ENCODE results near the gene LRMDA. TPM values are rescaled to one million over a fixed set of nuclear protein-coding genes. Genes with fewer than 3 reads are reported as not detected.

The LRMDA gene
- total RNA-seq, 5 donors from 2014 or later (not counting 1 experiment from before 2014, with no cell fraction given): 0.30 to 1.2 TPM; not detected in 3

GRCh38 chr10:76546411-76546810 is 1115.0 kb downstream of the LRMDA start:
- Histone ChIP-seq H3K4me1 (ENCODE audit: control insufficient read depth in 1 of 2, extremely low read depth in 1 of 2, insufficient read depth in 2 of 2, low read length in 2 of 2) (no peaks in the 10 kb centered on the region), H3K27ac (ENCODE audit: low read length) (no peak overlapping the region), H3K9me3 (no peaks in the 10 kb centered on the region), H3K36me3 (ENCODE audit: control insufficient read depth in 2 of 2, extremely low read depth in 1 of 2, insufficient read depth in 1 of 2, low read length in 1 of 2) (no peaks in the 10 kb centered on the region), H3K27me3 (replicated peaks in 1 of 2; ENCODE audit: control insufficient read depth in 2 of 2, extremely low read depth in 1 of 2, insufficient read depth in 2 of 2, low read length in 1 of 2) (no peaks in the 10 kb centered on the region), H3K4me3 (ENCODE audit: control insufficient read depth in 1 of 2, extremely low read depth in 1 of 2, low read length in 1 of 2) (no peak overlapping the region)
- H3K9me3 Mint-ChIP-seq: no peaks in the 10 kb centered on the region
- DNase-seq: no peak
- no peak for ATAC-seq (replicated peaks in 1 of 4)
- POLR2A ChIA-PET: no interaction called here
- WGBS (ENCODE audit: insufficient coverage): 100% methylated on average over 1 of the region's 2 CpGs
- no peaks in the 10 kb centered on the region for H3K36me3 Mint-ChIP-seq
- no peaks in the 10 kb centered on the region for H3K27me3 Mint-ChIP-seq
- H3K27ac Mint-ChIP-seq: no peak overlapping the region
- H3K4me1 Mint-ChIP-seq: peaks cover 0 to 3% (median 0%) of the 10 kb centered on the region in 3 donors
- CTCF ChIA-PET: interaction anchor here in 1 of 2 donors (0.7 kb wide), 1 partner anchor 406 kb away, joined by 3 read pairs; no protein-coding TSS in a partner anchor
- no peak overlapping the region for H3K4me3 Mint-ChIP-seq

- peaks cover 0 to 3% (median 0%) of the 10 kb centered on the region in 3 donors for H3K4me1 Mint-ChIP-seq
- POLR2A ChIA-PET: no interaction called here
These were observed 1116.0 kb downstream of the LRMDA start for GRCh38 chr10:76547352-76547972.

GRCh38 chr10:76548716-76549115 is 1117.3 kb downstream of the LRMDA start:
- H3K27ac ChIP-seq (ENCODE audit: low read length): no peak overlapping the region
- ATAC-seq (replicated peaks in 1 of 4): no peak
- no peaks in the 10 kb centered on the region for H3K27me3 ChIP-seq (replicated peaks in 1 of 2; ENCODE audit: control insufficient read depth in 2 of 2, extremely low read depth in 1 of 2, insufficient read depth in 2 of 2, low read length in 1 of 2)
- ChIA-PET POLR2A (no interaction called here), CTCF (interaction anchor here in 1 of 2 donors (0.8 kb wide), 1 partner anchor 563 kb away, joined by 4 read pairs; no protein-coding TSS in a partner anchor)
- no peaks in the 10 kb centered on the region for H3K36me3 Mint-ChIP-seq
- H3K4me1 Mint-ChIP-seq: peaks cover 0 to 3% (median 0%) of the 10 kb centered on the region in 3 donors
- no peak for DNase-seq
- H3K4me3 ChIP-seq (ENCODE audit: control insufficient read depth in 1 of 2, extremely low read depth in 1 of 2, low read length in 1 of 2): no peak overlapping the region
- WGBS (ENCODE audit: insufficient coverage): no CpG with 5 or more reads among the region's 1 CpG
- H3K27ac Mint-ChIP-seq: no peak overlapping the region
- H3K4me1 ChIP-seq (ENCODE audit: control insufficient read depth in 1 of 2, extremely low read depth in 1 of 2, insufficient read depth in 2 of 2, low read length in 2 of 2): no peaks in the 10 kb centered on the region
- H3K36me3 ChIP-seq (ENCODE audit: control insufficient read depth in 2 of 2, extremely low read depth in 1 of 2, insufficient read depth in 1 of 2, low read length in 1 of 2): no peaks in the 10 kb centered on the region
- no peaks in the 10 kb centered on the region for H3K9me3 ChIP-seq
- no peaks in the 10 kb centered on the region for H3K9me3 Mint-ChIP-seq
- H3K27me3 Mint-ChIP-seq: no peaks in the 10 kb centered on the region
- H3K4me3 Mint-ChIP-seq: no peak overlapping the region

More at GRCh38 chr10:76547352-76547972, 1116.0 kb downstream of the LRMDA start:
- Histone ChIP-seq H3K27me3 (replicated peaks in 1 of 2; ENCODE audit: control insufficient read depth in 2 of 2, extremely low read depth in 1 of 2, insufficient read depth in 2 of 2, low read length in 1 of 2) (no peaks in the 10 kb centered on the region), H3K4me1 (ENCODE audit: control insufficient read depth in 1 of 2, extremely low read depth in 1 of 2, insufficient read depth in 2 of 2, low read length in 2 of 2) (no peaks in the 10 kb centered on the region), H3K4me3 (ENCODE audit: control insufficient read depth in 1 of 2, extremely low read depth in 1 of 2, low read length in 1 of 2) (no peak overlapping the region), H3K36me3 (ENCODE audit: control insufficient read depth in 2 of 2, extremely low read depth in 1 of 2, insufficient read depth in 1 of 2, low read length in 1 of 2) (no peaks in the 10 kb centered on the region), H3K27ac (ENCODE audit: low read length) (no peak overlapping the region), H3K9me3 (no peaks in the 10 kb centered on the region)
- 71% methylated on average over 3 of the region's 11 CpGs for WGBS (ENCODE audit: insufficient coverage)
- H3K4me3 Mint-ChIP-seq: no peak overlapping the region
- H3K27me3 Mint-ChIP-seq: no peaks in the 10 kb centered on the region
- DNase-seq: peak in 17 of 35 experiments; percentile 1 to 40 (median 10)
- no peaks in the 10 kb centered on the region for H3K36me3 Mint-ChIP-seq
- no peaks in the 10 kb centered on the region for H3K9me3 Mint-ChIP-seq
- CTCF ChIA-PET: no interaction called here
- no peak for ATAC-seq (replicated peaks in 1 of 4)
- no peak overlapping the region for H3K27ac Mint-ChIP-seq

- ChIA-PET CTCF (no interaction called here), POLR2A (no interaction called here)
- 89% methylated on average over 2 of the region's 3 CpGs for WGBS (ENCODE audit: insufficient coverage)
- Histone ChIP-seq H3K27ac (ENCODE audit: low read length) (no peak overlapping the region), H3K9me3 (no peaks in the 10 kb centered on the region), H3K36me3 (ENCODE audit: control insufficient read depth in 2 of 2, extremely low read depth in 1 of 2, insufficient read depth in 1 of 2, low read length in 1 of 2) (no peaks in the 10 kb centered on the region), H3K4me1 (ENCODE audit: control insufficient read depth in 1 of 2, extremely low read depth in 1 of 2, insufficient read depth in 2 of 2, low read length in 2 of 2) (no peaks in the 10 kb centered on the region), H3K4me3 (ENCODE audit: control insufficient read depth in 1 of 2, extremely low read depth in 1 of 2, low read length in 1 of 2) (no peak overlapping the region), H3K27me3 (replicated peaks in 1 of 2; ENCODE audit: control insufficient read depth in 2 of 2, extremely low read depth in 1 of 2, insufficient read depth in 2 of 2, low read length in 1 of 2) (no peaks in the 10 kb centered on the region)
- no peak for ATAC-seq (replicated peaks in 1 of 4)
- Mint-ChIP-seq H3K4me3 (no peak overlapping the region), H3K27ac (no peak overlapping the region), H3K9me3 (no peaks in the 10 kb centered on the region), H3K4me1 (peaks cover 0 to 3% (median 0%) of the 10 kb centered on the region in 3 donors), H3K36me3 (no peaks in the 10 kb centered on the region), H3K27me3 (no peaks in the 10 kb centered on the region)
- no peak for DNase-seq
These were observed 1117.7 kb downstream of the LRMDA start for GRCh38 chr10:76549171-76549570.

- WGBS (ENCODE audit: insufficient coverage): no CpG with 5 or more reads among the region's 1 CpG
- Histone ChIP-seq H3K27me3 (replicated peaks in 1 of 2; ENCODE audit: control insufficient read depth in 2 of 2, extremely low read depth in 1 of 2, insufficient read depth in 2 of 2, low read length in 1 of 2) (no peaks in the 10 kb centered on the region), H3K9me3 (no peaks in the 10 kb centered on the region), H3K36me3 (ENCODE audit: control insufficient read depth in 2 of 2, extremely low read depth in 1 of 2, insufficient read depth in 1 of 2, low read length in 1 of 2) (no peaks in the 10 kb centered on the region), H3K4me3 (ENCODE audit: control insufficient read depth in 1 of 2, extremely low read depth in 1 of 2, low read length in 1 of 2) (no peak overlapping the region), H3K27ac (ENCODE audit: low read length) (no peak overlapping the region), H3K4me1 (ENCODE audit: control insufficient read depth in 1 of 2, extremely low read depth in 1 of 2, insufficient read depth in 2 of 2, low read length in 2 of 2) (no peaks in the 10 kb centered on the region)
- no peak for ATAC-seq (replicated peaks in 1 of 4)
- peaks cover 0 to 3% (median 0%) of the 10 kb centered on the region in 3 donors for H3K4me1 Mint-ChIP-seq
- no peaks in the 10 kb centered on the region for H3K9me3 Mint-ChIP-seq
- CTCF ChIA-PET: no interaction called here
- POLR2A ChIA-PET: no interaction called here
- no peak overlapping the region for H3K4me3 Mint-ChIP-seq
- no peak overlapping the region for H3K27ac Mint-ChIP-seq
- DNase-seq: no peak
- no peaks in the 10 kb centered on the region for H3K36me3 Mint-ChIP-seq
- H3K27me3 Mint-ChIP-seq: no peaks in the 10 kb centered on the region
These were observed 1119.4 kb downstream of the LRMDA start for GRCh38 chr10:76550806-76551205.

- H3K4me1 Mint-ChIP-seq: peaks cover 0 to 3% (median 0%) of the 10 kb centered on the region in 3 donors
- H3K27me3 Mint-ChIP-seq: no peaks in the 10 kb centered on the region
- ATAC-seq (replicated peaks in 1 of 4) (no peak), DNase-seq (no peak)
- no peaks in the 10 kb centered on the region for H3K36me3 ChIP-seq (ENCODE audit: control insufficient read depth in 2 of 2, extremely low read depth in 1 of 2, insufficient read depth in 1 of 2, low read length in 1 of 2)
- H3K27ac Mint-ChIP-seq: no peak overlapping the region
- WGBS (ENCODE audit: insufficient coverage): no CpG with 5 or more reads among the region's 1 CpG
- H3K4me1 ChIP-seq (ENCODE audit: control insufficient read depth in 1 of 2, extremely low read depth in 1 of 2, insufficient read depth in 2 of 2, low read length in 2 of 2): no peaks in the 10 kb centered on the region
- POLR2A ChIA-PET: no interaction called here
- H3K9me3 Mint-ChIP-seq: no peaks in the 10 kb centered on the region
- no peak overlapping the region for H3K27ac ChIP-seq (ENCODE audit: low read length)
- no peaks in the 10 kb centered on the region for H3K9me3 ChIP-seq
- H3K4me3 Mint-ChIP-seq: no peak overlapping the region
- no peaks in the 10 kb centered on the region for H3K27me3 ChIP-seq (replicated peaks in 1 of 2; ENCODE audit: control insufficient read depth in 2 of 2, extremely low read depth in 1 of 2, insufficient read depth in 2 of 2, low read length in 1 of 2)
- H3K4me3 ChIP-seq (ENCODE audit: control insufficient read depth in 1 of 2, extremely low read depth in 1 of 2, low read length in 1 of 2): no peak overlapping the region
- H3K36me3 Mint-ChIP-seq: no peaks in the 10 kb centered on the region
- CTCF ChIA-PET: no interaction called here
These were observed 1120.9 kb downstream of the LRMDA start for GRCh38 chr10:76552091-76552873.

Data from T-cell (primary cell).